HepG2 (cell line): ENCODE measurements around the gene SSR2. TPM values are rescaled to one million over a fixed set of nuclear protein-coding genes. Genes with fewer than 3 reads are reported as not detected.

Experiments
- FLYWCH1 ChIP-seq: sonication (generic); formaldehyde crosslinking; IDR thresholded peaks from 2 replicates; pipeline ENCODE4 v1.8.1; 2023; ENCODE audit warnings: mild to moderate bottlenecking, missing genetic modification reagents
- GTF2F1 ChIP-seq: fragments of 150-350 bp; IDR thresholded peaks from 2 replicates; pipeline ENCODE4 v1.6.1; 2014; ENCODE audit warnings: low read length
- HIVEP1 ChIP-seq: sonication (generic); formaldehyde crosslinking; IDR thresholded peaks from 2 replicates; pipeline ENCODE4 v1.4.0; 2020; ENCODE audit warnings: mild to moderate bottlenecking, missing genetic modification reagents
- JUN ChIP-seq: sonication (generic); formaldehyde crosslinking; IDR thresholded peaks from 2 replicates; pipeline ENCODE4 v1.4.0; 2020; ENCODE audit warnings: mild to moderate bottlenecking, missing genetic modification reagents
- KDM5A ChIP-seq: fragments of 200-600 bp; sonication (generic); IDR thresholded peaks from 2 replicates; pipeline ENCODE4 v1.7.0; 2018; ENCODE audit warnings: antibody characterized with exemption, mild to moderate bottlenecking, low read length, borderline replicate concordance
- MIXL1 ChIP-seq: IDR thresholded peaks from 2 replicates; pipeline ENCODE4 v1.6.1; 2016
- PAX8 ChIP-seq: sonication (generic); formaldehyde crosslinking; IDR thresholded peaks from 2 replicates; pipeline ENCODE4 v1.8.0; 2022; ENCODE audit warnings: mild to moderate bottlenecking, missing genetic modification reagents, borderline replicate concordance
- POLR2A ChIP-seq, 2 experiments: IDR thresholded peaks; 2 replicates each; pipeline ENCODE4 v1.6.1; 2011; ENCODE audit warnings: low read depth in 2 of 2, low read length in 2 of 2, mild to moderate bottlenecking in 1 of 2, moderate library complexity in 1 of 2; ENCODE audit not compliant: insufficient read depth in 1 of 2
- RCOR2 ChIP-seq: IDR thresholded peaks from 2 replicates; pipeline ENCODE4 v1.6.1; 2016; ENCODE audit warnings: missing biosample characterization, missing genetic modification reagents
- SIN3A ChIP-seq: IDR thresholded peaks from 2 replicates; pipeline ENCODE4 v1.6.1; 2011; ENCODE audit warnings: low read depth, mild to moderate bottlenecking, control low read depth, low read length, borderline replicate concordance
- SIN3B ChIP-seq: fragments of 150-350 bp; IDR thresholded peaks from 2 replicates; pipeline ENCODE4 v1.6.1; 2014; ENCODE audit warnings: low read length
- ZBTB42 ChIP-seq: sonication (generic); formaldehyde crosslinking; IDR thresholded peaks from 2 replicates; pipeline ENCODE4 v1.5.0; 2020; ENCODE audit warnings: mild to moderate bottlenecking, missing genetic modification reagents
- ZEB1 ChIP-seq: IDR thresholded peaks from 2 replicates; pipeline ENCODE4 v1.6.1; 2012; ENCODE audit warnings: mild to moderate bottlenecking, low read depth, inconsistent platforms; ENCODE audit not compliant: insufficient replicate concordance
- ZMYM3 ChIP-seq: sonication (generic); formaldehyde crosslinking; IDR thresholded peaks from 2 replicates; pipeline ENCODE4 v1.5.1; 2020; ENCODE audit warnings: mild to moderate bottlenecking, missing genetic modification reagents
- ZNF180 ChIP-seq: sonication (generic); formaldehyde crosslinking; IDR thresholded peaks from 2 replicates; pipeline ENCODE4 v1.4.0; 2020; ENCODE audit warnings: low read depth, missing genetic modification reagents, borderline replicate concordance
- ZNF589 ChIP-seq: sonication (generic); formaldehyde crosslinking; conservative IDR thresholded peaks from 2 replicates; pipeline ENCODE4 v1.8.0; 2022; ENCODE audit warnings: mild to moderate bottlenecking, moderate library complexity, missing genetic modification reagents
- ZNF703 ChIP-seq: sonication (generic); formaldehyde crosslinking; IDR thresholded peaks from 2 replicates; pipeline ENCODE4 v1.5.1; 2020; ENCODE audit warnings: missing genetic modification reagents, mild to moderate bottlenecking, moderate library complexity, borderline replicate concordance
- ZNF720 ChIP-seq: sonication (generic); formaldehyde crosslinking; IDR thresholded peaks from 2 replicates; pipeline ENCODE4 v1.4.0; 2020; ENCODE audit warnings: missing genetic modification reagents
- ZNF879 ChIP-seq: sonication (generic); formaldehyde crosslinking; IDR thresholded peaks from 2 replicates; pipeline ENCODE4 v1.8.1; 2023; ENCODE audit warnings: missing genetic modification reagents
- ZSCAN12 ChIP-seq: sonication (generic); formaldehyde crosslinking; IDR thresholded peaks from 2 replicates; pipeline ENCODE4 v1.9.0; 2021; ENCODE audit warnings: mild to moderate bottlenecking, missing genetic modification reagents
- polyA plus RNA-seq, 8 experiments: library from polyadenylated mRNA; depleted of rRNA in 3 of 8; stranded (reverse) in 7 of 8; unstranded in 1 of 8; fragments of >200 nt; fragmentation: Illumina TruSeq in 4 of 8; extraction: Trizol in 4 of 8; gene quantifications; 2 replicates each; pipeline versions ENCODE4 v1.2.1 to v1.2.3, GENCODE V29; 2011 to 2016; ENCODE audit warnings: low read depth in 4 of 8, missing spikeins in 1 of 8, mixed read lengths in 1 of 8; ENCODE audit not compliant: insufficient read depth in 1 of 8
- total RNA-seq, 5 experiments: library from RNA; depleted of rRNA; stranded (reverse); fragments of >200 nt; fragmentation: Illumina TruSeq; extraction: Trizol; gene quantifications; 2 replicates each; pipeline ENCODE4 v1.2.3, GENCODE V29; 2016; ENCODE audit warnings: low read depth in 1 of 5
- TF ChIP-seq, protein P1 (sequence below): sonication (generic); formaldehyde crosslinking; IDR thresholded peaks from 2 replicates; pipeline ENCODE4 v1.5.0; 2020; ENCODE audit warnings: mild to moderate bottlenecking, missing genetic modification reagents
- TF ChIP-seq, protein P2 (sequence below): sonication (generic); formaldehyde crosslinking; IDR thresholded peaks from 2 replicates; pipeline ENCODE4 v1.4.0; 2020; ENCODE audit warnings: mild to moderate bottlenecking, low read depth, missing genetic modification reagents
- TF ChIP-seq, protein P3 (sequence below): sonication (generic); formaldehyde crosslinking; IDR thresholded peaks from 2 replicates; pipeline ENCODE4 v1.8.0; 2022; ENCODE audit warnings: mild to moderate bottlenecking, missing genetic modification reagents
- TF ChIP-seq, protein P4 (sequence below): sonication (generic); formaldehyde crosslinking; IDR thresholded peaks from 2 replicates; pipeline ENCODE4 v1.5.0; 2020; ENCODE audit warnings: mild to moderate bottlenecking, missing genetic modification reagents, moderate library complexity
- TF ChIP-seq, protein P5 (sequence below): IDR thresholded peaks from 2 replicates; pipeline ENCODE4 v1.6.1; 2016

Gene SSR2
- total and polyA plus RNA-seq, 2 of the 13 experiments (the other 11 are each of a cell fraction or from before 2014, with no cell fraction given): 284 to 461 TPM

DNA sequence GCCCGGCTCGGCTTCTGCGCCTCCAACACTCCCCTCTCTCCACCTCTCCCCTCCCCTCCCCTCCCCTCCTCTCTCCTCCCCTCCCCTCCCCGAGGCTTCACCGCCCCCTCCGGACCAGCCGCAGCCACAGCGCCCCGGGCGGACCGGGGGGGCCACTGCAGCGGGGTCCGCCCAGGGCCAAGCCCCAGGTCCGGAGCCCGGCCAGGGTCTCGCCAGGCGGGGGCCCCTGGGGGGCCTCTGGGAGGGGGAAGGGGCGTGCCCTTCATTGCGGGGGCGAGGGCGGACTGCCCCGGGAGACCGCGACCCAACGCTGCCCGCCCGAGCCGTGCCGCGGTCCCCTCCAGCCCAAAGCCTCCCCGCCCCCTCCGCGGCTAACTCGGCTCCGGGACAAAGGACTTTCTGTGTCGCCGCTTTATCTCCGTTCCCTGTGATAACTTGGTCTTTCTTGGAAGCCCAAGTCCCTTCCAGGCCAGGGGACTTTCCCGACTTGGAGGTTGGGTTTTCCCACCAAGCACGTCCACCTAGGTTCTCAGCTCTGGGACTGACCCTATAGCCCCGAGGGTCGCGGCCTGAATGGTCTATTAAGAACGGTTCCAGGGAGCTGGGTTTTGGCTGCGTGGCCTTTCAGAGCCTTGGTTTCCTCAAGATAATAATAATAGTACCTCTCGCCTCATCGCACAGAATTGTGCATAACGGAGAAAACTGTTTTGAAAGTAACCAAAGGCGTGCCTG is 33.2 kb upstream of the SSR2 start, which contains the start of gene UBQLN4 (continued):
- TF ChIP-seq, protein P1, sequence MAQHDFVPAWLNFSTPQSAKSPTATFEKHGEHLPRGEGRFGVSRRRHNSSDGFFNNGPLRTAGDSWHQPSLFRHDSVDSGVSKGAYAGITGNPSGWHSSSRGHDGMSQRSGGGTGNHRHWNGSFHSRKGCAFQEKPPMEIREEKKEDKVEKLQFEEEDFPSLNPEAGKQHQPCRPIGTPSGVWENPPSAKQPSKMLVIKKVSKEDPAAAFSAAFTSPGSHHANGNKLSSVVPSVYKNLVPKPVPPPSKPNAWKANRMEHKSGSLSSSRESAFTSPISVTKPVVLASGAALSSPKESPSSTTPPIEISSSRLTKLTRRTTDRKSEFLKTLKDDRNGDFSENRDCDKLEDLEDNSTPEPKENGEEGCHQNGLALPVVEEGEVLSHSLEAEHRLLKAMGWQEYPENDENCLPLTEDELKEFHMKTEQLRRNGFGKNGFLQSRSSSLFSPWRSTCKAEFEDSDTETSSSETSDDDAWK (CRISPR knock-in tag): no peak
- no peak for TF ChIP-seq ZBTB42 (CRISPR knock-in tag)
- no peak; the same call in 1 of the 2 replicates for TF ChIP-seq ZNF703 (CRISPR knock-in tag)
- no peak for TF ChIP-seq MIXL1 (CRISPR knock-in tag)
- TF ChIP-seq PAX8: no peak
- no peak for TF ChIP-seq ZEB1
- peak; percentile 29; the same call in 1 of the 2 replicates for TF ChIP-seq KDM5A
- no peak for TF ChIP-seq ZNF180 (CRISPR knock-in tag)
- TF ChIP-seq ZNF589 (CRISPR knock-in tag): no peak
- no peak for TF ChIP-seq GTF2F1
- TF ChIP-seq FLYWCH1 (CRISPR knock-in tag): no peak
- TF ChIP-seq POLR2A (IDR thresholded peaks at IDR 0.05; ENCODE audit: insufficient read depth in 1 of 2, low read depth in 2 of 2, low read length in 2 of 2): peak in 1 of 2 experiments; percentile 58; a peak in 2 of 4 replicates
- TF ChIP-seq SIN3B: no peak
- no peak for TF ChIP-seq ZNF720 (CRISPR knock-in tag)
- TF ChIP-seq, protein P2, sequence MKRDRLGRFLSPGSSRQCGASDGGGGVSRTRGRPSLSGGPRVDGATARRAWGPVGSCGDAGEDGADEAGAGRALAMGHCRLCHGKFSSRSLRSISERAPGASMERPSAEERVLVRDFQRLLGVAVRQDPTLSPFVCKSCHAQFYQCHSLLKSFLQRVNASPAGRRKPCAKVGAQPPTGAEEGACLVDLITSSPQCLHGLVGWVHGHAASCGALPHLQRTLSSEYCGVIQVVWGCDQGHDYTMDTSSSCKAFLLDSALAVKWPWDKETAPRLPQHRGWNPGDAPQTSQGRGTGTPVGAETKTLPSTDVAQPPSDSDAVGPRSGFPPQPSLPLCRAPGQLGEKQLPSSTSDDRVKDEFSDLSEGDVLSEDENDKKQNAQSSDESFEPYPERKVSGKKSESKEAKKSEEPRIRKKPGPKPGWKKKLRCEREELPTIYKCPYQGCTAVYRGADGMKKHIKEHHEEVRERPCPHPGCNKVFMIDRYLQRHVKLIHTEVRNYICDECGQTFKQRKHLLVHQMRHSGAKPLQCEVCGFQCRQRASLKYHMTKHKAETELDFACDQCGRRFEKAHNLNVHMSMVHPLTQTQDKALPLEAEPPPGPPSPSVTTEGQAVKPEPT (CRISPR knock-in tag): no peak
- no peak for TF ChIP-seq ZNF879 (CRISPR knock-in tag)
- TF ChIP-seq, protein P3, sequence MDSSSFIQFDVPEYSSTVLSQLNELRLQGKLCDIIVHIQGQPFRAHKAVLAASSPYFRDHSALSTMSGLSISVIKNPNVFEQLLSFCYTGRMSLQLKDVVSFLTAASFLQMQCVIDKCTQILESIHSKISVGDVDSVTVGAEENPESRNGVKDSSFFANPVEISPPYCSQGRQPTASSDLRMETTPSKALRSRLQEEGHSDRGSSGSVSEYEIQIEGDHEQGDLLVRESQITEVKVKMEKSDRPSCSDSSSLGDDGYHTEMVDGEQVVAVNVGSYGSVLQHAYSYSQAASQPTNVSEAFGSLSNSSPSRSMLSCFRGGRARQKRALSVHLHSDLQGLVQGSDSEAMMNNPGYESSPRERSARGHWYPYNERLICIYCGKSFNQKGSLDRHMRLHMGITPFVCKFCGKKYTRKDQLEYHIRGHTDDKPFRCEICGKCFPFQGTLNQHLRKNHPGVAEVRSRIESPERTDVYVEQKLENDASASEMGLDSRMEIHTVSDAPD (CRISPR knock-in tag): no peak
- TF ChIP-seq ZMYM3 (CRISPR knock-in tag): no peak
- TF ChIP-seq, protein P4, sequence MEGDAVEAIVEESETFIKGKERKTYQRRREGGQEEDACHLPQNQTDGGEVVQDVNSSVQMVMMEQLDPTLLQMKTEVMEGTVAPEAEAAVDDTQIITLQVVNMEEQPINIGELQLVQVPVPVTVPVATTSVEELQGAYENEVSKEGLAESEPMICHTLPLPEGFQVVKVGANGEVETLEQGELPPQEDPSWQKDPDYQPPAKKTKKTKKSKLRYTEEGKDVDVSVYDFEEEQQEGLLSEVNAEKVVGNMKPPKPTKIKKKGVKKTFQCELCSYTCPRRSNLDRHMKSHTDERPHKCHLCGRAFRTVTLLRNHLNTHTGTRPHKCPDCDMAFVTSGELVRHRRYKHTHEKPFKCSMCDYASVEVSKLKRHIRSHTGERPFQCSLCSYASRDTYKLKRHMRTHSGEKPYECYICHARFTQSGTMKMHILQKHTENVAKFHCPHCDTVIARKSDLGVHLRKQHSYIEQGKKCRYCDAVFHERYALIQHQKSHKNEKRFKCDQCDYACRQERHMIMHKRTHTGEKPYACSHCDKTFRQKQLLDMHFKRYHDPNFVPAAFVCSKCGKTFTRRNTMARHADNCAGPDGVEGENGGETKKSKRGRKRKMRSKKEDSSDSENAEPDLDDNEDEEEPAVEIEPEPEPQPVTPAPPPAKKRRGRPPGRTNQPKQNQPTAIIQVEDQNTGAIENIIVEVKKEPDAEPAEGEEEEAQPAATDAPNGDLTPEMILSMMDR (CRISPR knock-in tag): peak; percentile 66
- TF ChIP-seq SIN3A: no peak
- TF ChIP-seq RCOR2 (CRISPR knock-in tag): no peak
- TF ChIP-seq, protein P5, sequence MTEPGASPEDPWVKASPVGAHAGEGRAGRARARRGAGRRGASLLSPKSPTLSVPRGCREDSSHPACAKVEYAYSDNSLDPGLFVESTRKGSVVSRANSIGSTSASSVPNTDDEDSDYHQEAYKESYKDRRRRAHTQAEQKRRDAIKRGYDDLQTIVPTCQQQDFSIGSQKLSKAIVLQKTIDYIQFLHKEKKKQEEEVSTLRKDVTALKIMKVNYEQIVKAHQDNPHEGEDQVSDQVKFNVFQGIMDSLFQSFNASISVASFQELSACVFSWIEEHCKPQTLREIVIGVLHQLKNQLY (CRISPR knock-in tag): peak; percentile 6; the same call in 1 of the 2 replicates
- no peak for TF ChIP-seq ZSCAN12 (CRISPR knock-in tag)
- 0 out of 2 replicates have a peak, but pooled peaks have one; percentile 18 for TF ChIP-seq HIVEP1 (CRISPR knock-in tag)
- no peak for TF ChIP-seq JUN (CRISPR knock-in tag)
